Skin of body (tissue), 2 donors: Measurements from ENCODE around the gene SLC19A3. TPM values are rescaled to one million over a fixed set of nuclear protein-coding genes. Genes with fewer than 3 reads are reported as not detected.
"Not testable (repeated sequence)": the region's sequence is repeated elsewhere in the genome, so short reads cannot be mapped to it uniquely, and the experiment has no call there.

ENCODE experiments used
- DNase-seq: peaks from one replicate; lab custom pipeline; 2025; lab: John Stamatoyannopoulos, UW
- total RNA-seq: library from RNA; depleted of rRNA; stranded (reverse); fragments of >200 nt; gene quantifications from one replicate; pipeline ENCODE4 v1.2.3, GENCODE V29; 2014

The SLC19A3 gene
- total RNA-seq, 1 donor from 2014 or later = 18.3 TPM

GRCh38 chr2:227703961-227704360 lies 13.9 kb downstream of the SLC19A3 start:
- DNase-seq = no peak

DNA sequence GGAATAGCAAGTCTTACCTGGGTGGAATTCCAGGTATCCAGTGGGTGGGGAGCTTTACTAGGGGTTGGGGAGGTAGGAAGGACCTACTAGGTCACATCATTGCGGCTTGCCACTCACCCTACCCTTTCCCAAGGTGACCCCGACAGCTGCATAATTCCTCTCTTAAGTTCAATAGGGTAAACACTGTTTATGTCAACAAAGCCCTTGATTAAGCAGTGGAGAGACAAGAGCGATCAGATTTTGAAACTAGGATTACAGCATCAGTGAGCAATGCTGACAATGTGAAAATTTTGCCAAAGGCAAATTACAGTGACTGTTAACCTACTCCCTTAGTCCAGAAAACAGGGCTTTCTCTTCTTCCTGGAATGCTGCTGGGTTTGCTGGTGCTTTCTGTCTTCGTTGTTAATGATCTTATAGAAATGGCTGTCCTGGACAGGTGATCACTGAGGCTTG lies 14.5 kb downstream of the SLC19A3 start:
- no peak for DNase-seq

- no peak for DNase-seq
These were observed 16.3 kb downstream of the SLC19A3 start for GRCh38 chr2:227701556-227701955.

- DNase-seq = no peak
These were observed 20.7 kb downstream of the SLC19A3 start for GRCh38 chr2:227696990-227697679.

- DNase-seq = no peak
These were observed 30.6 kb downstream of the SLC19A3 start for GRCh38 chr2:227687189-227687588.

- no peak for DNase-seq
These were observed 33.6 kb downstream of the SLC19A3 start for GRCh38 chr2:227684258-227684657.

- DNase-seq = no peak
These were observed 39.9 kb downstream of the SLC19A3 start for GRCh38 chr2:227677928-227678327.

GRCh38 chr2:227674485-227674884 lies 43.3 kb downstream of the SLC19A3 start:
- DNase-seq = no peak

GRCh38 chr2:227673620-227674019 lies 44.2 kb downstream of the SLC19A3 start:
- DNase-seq = not testable (repeated sequence)

DNA sequence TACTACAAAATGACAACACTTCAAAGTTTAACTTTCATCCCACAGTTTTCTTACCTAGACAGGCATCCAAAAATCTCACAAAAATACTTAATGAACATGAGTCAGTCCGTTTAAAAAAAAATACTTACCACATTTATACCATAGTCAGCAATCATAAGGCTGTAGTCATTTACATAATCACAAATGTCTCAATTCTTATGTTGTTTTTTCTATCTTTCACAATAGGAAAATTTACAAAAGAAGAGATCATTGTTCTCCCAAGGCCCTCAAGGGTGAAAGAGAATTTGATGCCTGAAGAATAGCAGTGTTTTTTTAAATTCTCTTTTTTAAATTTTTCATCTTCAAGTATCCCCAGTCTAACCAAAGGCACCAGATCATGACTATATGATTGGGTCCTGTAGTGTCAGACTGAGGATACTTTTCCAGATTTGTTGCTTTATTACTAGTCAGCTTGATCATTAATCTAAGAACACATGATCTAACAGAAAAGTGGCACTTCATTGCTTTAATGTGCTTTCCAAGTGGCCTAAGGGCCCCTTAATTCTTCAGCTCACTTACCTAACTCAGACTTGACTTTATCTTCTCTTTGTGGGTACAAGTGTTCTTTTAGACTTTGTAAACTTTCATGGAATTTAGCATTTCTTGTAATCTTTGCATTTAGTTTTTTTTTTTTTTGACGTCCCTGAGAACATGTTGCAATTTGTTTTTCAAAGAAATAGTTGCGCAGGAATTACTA lies 46.5 kb downstream of the SLC19A3 start:
- DNase-seq = no peak

GRCh38 chr2:227666631-227667170 lies 51.1 kb downstream of the SLC19A3 start, which contains the start of gene SCYGR5:
TSS of gene SCYGR5 (plus strand) at chr2:227666804. CDS start at chr2:227666804, 0 bp downstream.
- not testable (repeated sequence) for DNase-seq

DNA sequence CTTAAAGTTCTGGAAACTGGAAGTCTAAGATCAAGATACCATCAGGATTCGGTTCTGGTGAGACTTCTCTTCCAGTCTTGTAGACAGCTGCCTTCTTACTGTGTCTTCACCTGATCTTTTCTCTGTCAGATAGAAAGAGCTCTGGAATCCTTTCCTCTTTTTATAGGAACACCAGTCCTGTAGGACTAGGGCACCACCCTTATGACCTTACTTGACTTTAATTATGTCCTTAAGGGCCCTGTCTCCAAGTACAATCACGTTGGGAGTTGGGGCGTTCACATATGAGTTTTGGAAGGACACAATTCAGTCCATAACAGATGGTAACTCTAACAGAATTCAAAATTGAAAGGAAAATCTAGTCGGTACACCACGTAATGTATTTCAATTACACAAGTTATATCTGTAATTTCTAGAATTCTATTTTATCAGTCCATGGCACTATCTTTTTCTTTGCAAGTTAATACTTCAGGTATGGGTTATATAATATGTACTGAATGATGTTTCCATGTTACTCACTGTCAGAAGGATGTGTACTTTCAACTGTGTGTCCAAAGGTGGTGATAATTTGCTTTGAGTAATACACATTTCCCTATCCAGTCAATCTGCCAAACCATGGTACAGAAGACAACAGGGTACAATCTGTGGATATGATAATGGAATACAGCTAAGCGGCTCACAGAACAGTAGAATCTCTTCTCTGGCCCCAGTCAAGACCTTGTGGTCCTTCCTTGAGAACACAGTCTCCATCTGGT lies 52.5 kb downstream of the SLC19A3 start:
- no peak for DNase-seq

DNA sequence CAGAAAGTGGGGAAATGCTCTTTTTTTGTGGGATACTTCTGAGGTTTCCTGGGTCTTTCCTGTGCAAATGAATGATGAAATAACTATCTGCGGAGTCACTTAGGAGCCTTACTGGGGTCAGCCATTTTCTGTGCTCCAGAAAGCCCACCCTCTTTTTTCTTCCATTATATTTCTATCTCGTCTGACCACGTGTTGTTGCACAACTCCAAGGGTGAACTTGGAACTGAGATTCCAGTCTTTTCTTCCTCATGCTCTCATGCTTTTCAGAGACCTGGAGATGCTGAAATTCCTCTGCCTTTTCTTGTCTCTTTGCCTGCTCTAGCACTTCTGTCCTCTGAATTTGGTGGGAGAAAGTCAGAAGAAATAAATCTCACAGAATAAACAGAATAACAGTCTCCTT lies 56.0 kb downstream of the SLC19A3 start:
- no peak for DNase-seq

- DNase-seq = no peak
These were observed 56.7 kb downstream of the SLC19A3 start for GRCh38 chr2:227661025-227661649.

GRCh38 chr2:227657199-227657845 lies 60.5 kb downstream of the SLC19A3 start:
- DNase-seq = no peak

DNA sequence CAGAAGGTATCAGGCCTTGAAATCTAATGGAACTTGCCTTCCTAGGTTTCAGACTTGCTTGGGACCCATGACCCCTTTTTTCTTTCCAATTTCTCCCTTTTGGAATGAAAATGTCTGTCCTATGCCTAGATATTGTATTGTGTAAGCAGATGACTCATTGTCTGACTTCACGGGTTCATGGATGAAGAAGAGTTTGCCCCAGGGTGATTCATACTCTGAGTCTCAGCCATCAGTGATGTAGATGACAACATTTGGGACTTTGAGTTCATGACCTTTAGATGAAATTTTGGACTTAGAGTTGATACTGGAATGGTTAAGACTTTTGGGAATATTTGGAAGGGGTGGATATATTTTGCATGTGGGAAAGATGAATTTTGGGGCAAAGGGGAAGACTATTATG lies 62.4 kb downstream of the SLC19A3 start:
- no peak for DNase-seq

DNA sequence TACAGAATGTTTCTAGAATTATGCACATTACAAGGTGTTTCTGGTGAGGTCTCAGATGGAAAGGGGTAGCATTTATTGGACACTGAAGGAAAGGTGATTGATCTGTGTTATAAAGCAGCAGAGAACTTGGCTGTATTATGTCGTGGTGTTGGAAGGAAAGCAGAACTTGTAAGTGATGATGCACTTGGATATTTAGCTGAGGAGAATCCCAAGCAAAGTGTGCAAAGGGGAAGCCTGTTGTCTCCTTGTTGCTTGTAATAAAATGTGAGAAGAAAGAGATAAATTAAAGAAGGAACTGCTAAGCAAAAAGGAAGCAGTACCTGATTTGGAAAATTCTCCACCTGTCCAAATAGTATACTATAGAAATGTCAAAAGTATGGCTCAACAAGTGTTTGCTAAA lies 63.4 kb downstream of the SLC19A3 start:
- no peak for DNase-seq

- no peak for DNase-seq
These were observed 64.4 kb downstream of the SLC19A3 start for GRCh38 chr2:227653419-227653818.

DNA sequence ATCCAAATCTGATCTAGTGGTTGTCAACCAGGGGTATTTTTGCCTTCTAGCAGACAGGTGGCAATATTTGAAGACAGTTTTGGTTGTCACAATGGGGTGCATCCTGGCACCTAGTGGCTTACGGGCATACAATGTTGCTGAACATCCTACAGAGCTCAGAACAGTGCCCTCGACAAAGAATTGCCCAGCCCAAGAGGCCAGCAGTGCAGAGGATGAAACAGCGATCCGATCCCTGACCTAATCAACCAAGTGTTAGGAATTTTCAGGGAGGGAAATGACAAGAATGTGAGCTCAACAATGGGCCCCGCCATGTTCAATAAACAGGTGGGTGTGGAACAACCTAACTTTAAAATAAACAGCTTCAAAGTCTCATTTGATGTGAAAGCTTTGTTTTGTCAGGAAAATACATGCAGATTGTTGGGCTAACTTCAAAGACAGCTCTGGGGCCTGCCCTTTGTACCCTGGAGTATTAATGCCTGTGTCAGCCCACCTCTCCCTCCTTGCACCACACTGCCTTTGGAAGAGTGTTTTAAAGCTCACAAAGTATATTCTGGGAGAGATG lies 73.8 kb downstream of the SLC19A3 start:
- no peak for DNase-seq

DNA sequence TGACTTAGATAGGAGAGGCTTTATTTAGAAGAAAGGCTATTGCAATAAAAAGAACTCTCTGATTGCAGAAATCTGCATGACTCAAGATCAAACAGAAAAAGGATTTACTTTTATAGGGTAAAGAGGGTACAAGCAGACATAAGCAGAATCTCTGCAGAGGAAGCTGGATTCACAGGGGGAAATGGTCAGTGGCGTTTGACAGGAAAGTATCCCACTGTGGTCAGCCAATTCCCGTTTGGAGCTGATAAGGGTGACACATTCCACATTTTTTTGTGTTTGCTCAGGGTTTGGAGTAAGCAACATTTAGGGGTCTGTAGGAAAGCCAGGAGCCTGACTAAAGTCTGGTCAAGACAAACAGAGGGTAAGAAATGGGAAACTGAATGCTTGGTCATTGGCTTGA lies 75.2 kb downstream of the SLC19A3 start:
- no peak for DNase-seq
